Activated CD8-positive, alpha-beta T cell treated with anti-CD3 and anti-CD28 coated beads for 36 hours (primary cell): ENCODE measurements around the gene ZYX. TPM values are rescaled to one million over a fixed set of nuclear protein-coding genes. Genes with fewer than 3 reads are reported as not detected.

Experiments used
- ATAC-seq: fragments of 200-7000 bp; cut with Tn5 transposase; one replicate; pipeline ENCODE4 v1.10.0; 2021; ENCODE audit warnings: mild to moderate bottlenecking, moderate library complexity
- CTCF ChIA-PET: fragments of 350-600 bp; sonication (Branson Sonifier 250); formaldehyde crosslinking; loops from one replicate; lab custom pipeline; 2021; ENCODE audit warnings: antibody characterized with exemption; lab: Charles Lee
- POLR2A ChIA-PET: fragments of 350-600 bp; sonication (Branson Sonifier 250); formaldehyde crosslinking; loops from one replicate; lab custom pipeline; 2021; ENCODE audit warnings: antibody characterized with exemption; lab: Charles Lee
- DNase-seq: peaks from one replicate; pipeline ENCODE4 v3.0.0-alpha.2; 2020
- H3K27ac Mint-ChIP-seq: one replicate; pipeline ENCODE4 v1.8.0; 2021; ENCODE audit warnings: mild to moderate bottlenecking, mixed read lengths
- H3K27me3 Mint-ChIP-seq: one replicate; pipeline ENCODE4 v1.8.0; 2021; ENCODE audit warnings: mixed read lengths
- H3K36me3 Mint-ChIP-seq: one replicate; pipeline ENCODE4 v1.8.0; 2021; ENCODE audit warnings: low read depth, mixed read lengths
- H3K4me1 Mint-ChIP-seq: one replicate; pipeline ENCODE4 v1.8.0; 2021; ENCODE audit warnings: low read depth, mixed read lengths
- H3K4me3 Mint-ChIP-seq: one replicate; pipeline ENCODE4 v1.8.0; 2021; ENCODE audit warnings: mild to moderate bottlenecking, moderate library complexity, mixed read lengths
- H3K9me3 Mint-ChIP-seq: one replicate; pipeline ENCODE4 v1.8.0; 2021; ENCODE audit warnings: mixed read lengths
- CTCF ChIP-seq: fragments of 200-600 bp; IDR thresholded peaks from one replicate; pipeline ENCODE4 v1.8.0; 2022; ENCODE audit warnings: antibody characterized with exemption, mild to moderate bottlenecking
- intact Hi-C: fragments of 100-400 bp; cut with micrococcal nuclease; formaldehyde crosslinking; loops from one replicate; pipeline ENCODE4 v1.10.0; 2022
- total RNA-seq, 2 experiments: library from RNA; stranded (reverse); gene quantifications; one replicate each; pipeline ENCODE4 v1.2.3, GENCODE V29; 2021

ZYX gene
- total RNA-seq, 2 experiments from 2014 or later: 111 to 120 TPM

GRCh38 chr7:143373255-143373794 is 7.8 kb upstream of the ZYX start:
- ChIA-PET POLR2A (interaction anchor here (1.0 to 1.5 kb wide), 2 partner anchors 9 to 13 kb away, joined by 3 read pairs; no protein-coding TSS in a partner anchor), CTCF (interaction anchor here (1.0 to 4.2 kb wide), 7 partner anchors 11 to 133 kb away, joined by 3 to 20 read pairs (median 4); no protein-coding TSS in a partner anchor)
- Mint-ChIP-seq H3K4me1 (peaks cover 63% of the 10 kb centered on the region), H3K4me3 (no peak overlapping the region), H3K9me3 (no peaks in the 10 kb centered on the region), H3K27ac (peak overlapping the region; percentile 1), H3K27me3 (no peaks in the 10 kb centered on the region), H3K36me3 (no peaks in the 10 kb centered on the region)
- ATAC-seq: no peak
- DNase-seq: no peak
- intact Hi-C loops: loop anchor here (5.0 kb wide), 1 partner anchor 34 kb away; the partner anchor contains the start of gene EPHA1
- no peak for TF ChIP-seq CTCF

GRCh38 chr7:143374561-143374960 is 6.6 kb upstream of the ZYX start:
- Mint-ChIP-seq H3K4me3 (no peak overlapping the region), H3K4me1 (peaks cover 75% of the 10 kb centered on the region), H3K27me3 (no peaks in the 10 kb centered on the region), H3K36me3 (no peaks in the 10 kb centered on the region), H3K9me3 (no peaks in the 10 kb centered on the region), H3K27ac (peak overlapping the region; percentile 93)
- ChIA-PET POLR2A (interaction anchor here (1.2 to 1.7 kb wide), 4 partner anchors 9 to 19 kb away, joined by 4 to 6 read pairs (median 4); no protein-coding TSS in a partner anchor), CTCF (interaction anchor here (0.6 to 4.2 kb wide), 6 partner anchors 10 to 135 kb away, joined by 3 to 20 read pairs (median 6); no protein-coding TSS in a partner anchor)
- intact Hi-C loops: loop anchor here (5.0 kb wide), 1 partner anchor 33 kb away; the partner anchor contains the start of gene EPHA1
- no peak for TF ChIP-seq CTCF
- no peak for DNase-seq
- no peak for ATAC-seq

GRCh38 chr7:143375298-143376034 is 5.7 kb upstream of the ZYX start:
- Mint-ChIP-seq H3K27ac (peak overlapping the region; percentile 93), H3K4me3 (peak overlapping the region; percentile 48), H3K27me3 (no peaks in the 10 kb centered on the region), H3K4me1 (peaks cover 73% of the 10 kb centered on the region), H3K9me3 (no peaks in the 10 kb centered on the region), H3K36me3 (no peaks in the 10 kb centered on the region)
- POLR2A ChIA-PET: interaction anchor here (0.8 to 1.7 kb wide), 9 partner anchors 9 to 117 kb away, joined by 3 to 6 read pairs (median 4); partner anchors contain the start of gene GSTK1
- CTCF ChIA-PET: interaction anchor here (0.8 to 4.2 kb wide), 10 partner anchors 9 to 565 kb away, joined by 3 to 20 read pairs (median 6); no protein-coding TSS in a partner anchor
- intact Hi-C loops: loop anchor here (5.0 kb wide), 1 partner anchor 42 kb away; no protein-coding TSS in a partner anchor
- peak; percentile 72 for ATAC-seq
- TF ChIP-seq CTCF: no peak
- DNase-seq: peak; percentile 73

GRCh38 chr7:143376396-143376795 is 4.7 kb upstream of the ZYX start:
- POLR2A ChIA-PET: interaction anchor here (0.7 to 1.7 kb wide), 4 partner anchors 8 to 1638 kb away, joined by 3 to 6 read pairs (median 4); partner anchors contain the start of genes GSTK1 and SSBP1
- ATAC-seq: no peak

More at GRCh38 chr7:143376396-143376795, 4.7 kb upstream of the ZYX start:
- Mint-ChIP-seq H3K9me3 (no peaks in the 10 kb centered on the region), H3K4me1 (peaks cover 67% of the 10 kb centered on the region), H3K27me3 (no peaks in the 10 kb centered on the region), H3K27ac (peak overlapping the region; percentile 93), H3K36me3 (no peaks in the 10 kb centered on the region), H3K4me3 (no peak overlapping the region)
- CTCF ChIA-PET: interaction anchor here (1.3 to 4.2 kb wide), 3 partner anchors 11 to 136 kb away, joined by 5 to 20 read pairs (median 9); no protein-coding TSS in a partner anchor
- intact Hi-C loops: loop anchor here (5.0 kb wide), 1 partner anchor 41 kb away; no protein-coding TSS in a partner anchor
- DNase-seq: no peak
- no peak for TF ChIP-seq CTCF
